Endothelial cell of umbilical vein (primary cell): Measurements from ENCODE around the gene TTC29. TPM values are rescaled to one million over a fixed set of nuclear protein-coding genes. Genes with fewer than 3 reads are reported as not detected.

Experiments used
- BruUV-seq: library from RNA; stranded (reverse); fragments of 400-500 nt; replicated peaks from 2 replicates; lab custom pipeline; 2021; lab: Mats Ljungman, UMichigan
- CTCF ChIA-PET: fragments of 300-600, 350-600 bp; sonication (Branson Sonifier 250); formaldehyde crosslinking; loops from one replicate; lab custom pipeline; 2021; ENCODE audit warnings: antibody characterized with exemption, inconsistent platforms; lab: Charles Lee
- POLR2A ChIA-PET: fragments of 300-600, 350-600 bp; sonication (Branson Sonifier 250); formaldehyde crosslinking; loops from one replicate; lab custom pipeline; 2021; ENCODE audit warnings: antibody characterized with exemption, inconsistent platforms; lab: Charles Lee
- DNase-seq: peaks from one replicate; pipeline ENCODE4 v3.0.0-alpha.2; 2011; ENCODE audit warnings: low read depth, low spot score
- FAIRE-seq: peaks from 2 replicates; lab custom pipeline; 2011; peaks lifted over from hg19 to GRCh38; lab: Jason Lieb, UNC
- H2AFZ ChIP-seq: 2 replicates; pipeline ENCODE4 v1.6.0; 2012; ENCODE audit warnings: low read depth, low read length, control low read depth, inconsistent platforms
- H3K27ac ChIP-seq: 2 replicates; pipeline ENCODE4 v1.5.1; 2011; ENCODE audit warnings: low read depth, mild to moderate bottlenecking, control low read depth, low read length, moderate library complexity; ENCODE audit not compliant: insufficient read depth
- H3K27me3 ChIP-seq, 2 experiments: 2 replicates each; pipeline versions ENCODE4 v1.6.0 to v1.6.1; 2011; ENCODE audit warnings: low read length in 2 of 2, mixed read lengths in 1 of 2; ENCODE audit not compliant: control insufficient read depth in 2 of 2, insufficient read depth in 2 of 2
- H3K36me3 ChIP-seq, 2 experiments: 2 replicates in 1 of 2; 3 replicates in 1 of 2; pipeline ENCODE4 v1.5.1; 2011; ENCODE audit warnings: low read length in 2 of 2, mild to moderate bottlenecking in 1 of 2, moderate library complexity in 1 of 2; ENCODE audit not compliant: control insufficient read depth in 2 of 2, insufficient read depth in 2 of 2; ENCODE audit errors: extremely low read depth in 1 of 2
- H3K4me1 ChIP-seq: 3 replicates; pipeline ENCODE4 v1.5.1; 2011; ENCODE audit warnings: mild to moderate bottlenecking, low read length; ENCODE audit not compliant: control insufficient read depth, insufficient read depth; ENCODE audit errors: extremely low read depth
- H3K4me2 ChIP-seq: 2 replicates; pipeline ENCODE4 v1.6.1; 2011; ENCODE audit warnings: low read length, control low read depth, mixed read lengths; ENCODE audit not compliant: insufficient read depth
- H3K4me3 ChIP-seq, 3 experiments: fragments of 200-600 bp in 1 of 3; sonication (generic), shearing (Covaris generic) in 1 of 3; replicated peaks in 1 of 3; 2 replicates each; pipeline ENCODE4 v1.5.1; 2011 to 2016; ENCODE audit warnings: control low read depth in 3 of 3, low read length in 3 of 3, mild to moderate bottlenecking in 2 of 3, inconsistent platforms in 1 of 3, low read depth in 1 of 3, moderate library complexity in 1 of 3; ENCODE audit not compliant: insufficient read depth in 1 of 3
- H3K79me2 ChIP-seq: 2 replicates; pipeline ENCODE4 v1.6.0; 2012; ENCODE audit warnings: low read length, inconsistent platforms; ENCODE audit not compliant: control insufficient read depth, insufficient read depth
- H3K9ac ChIP-seq: replicated peaks from 2 replicates; pipeline ENCODE3; 2011; ENCODE audit warnings: low read length, control low read depth; ENCODE audit not compliant: insufficient read depth; ENCODE audit errors: extremely low read depth
- H3K9me1 ChIP-seq: replicated peaks from 3 replicates; pipeline ENCODE4 v1.6.0; 2011; ENCODE audit warnings: mild to moderate bottlenecking, low read length; ENCODE audit not compliant: control insufficient read depth, insufficient read depth; ENCODE audit errors: extremely low read depth
- H3K9me3 ChIP-seq: replicated peaks from 2 replicates; pipeline ENCODE4 v1.5.1; 2012; ENCODE audit warnings: low read length, inconsistent platforms; ENCODE audit not compliant: control insufficient read depth, insufficient read depth
- H4K20me1 ChIP-seq: replicated peaks from 2 replicates; pipeline ENCODE3; 2011; ENCODE audit warnings: mild to moderate bottlenecking, low read length; ENCODE audit not compliant: control insufficient read depth, insufficient read depth; ENCODE audit errors: extremely low read depth
- EZH2 ChIP-seq: IDR thresholded peaks from 2 replicates; pipeline ENCODE4 v1.6.1; 2012; ENCODE audit warnings: borderline replicate concordance, low read depth, mild to moderate bottlenecking, moderate library complexity, low read length, inconsistent platforms; ENCODE audit not compliant: severe bottlenecking
- FOS ChIP-seq: IDR thresholded peaks from 2 replicates; pipeline ENCODE4 v1.6.1; 2011; ENCODE audit warnings: mild to moderate bottlenecking, low read length, moderate library complexity, borderline replicate concordance; ENCODE audit not compliant: insufficient read depth
- GATA2 ChIP-seq: IDR thresholded peaks from 2 replicates; pipeline ENCODE4 v1.7.0; 2011; ENCODE audit warnings: low read depth, mild to moderate bottlenecking, moderate library complexity, mixed read lengths, low read length; ENCODE audit not compliant: insufficient read length, insufficient read depth
- JUN ChIP-seq: IDR thresholded peaks from 2 replicates; pipeline ENCODE4 v1.6.1; 2011; ENCODE audit warnings: borderline replicate concordance, low read depth; ENCODE audit not compliant: insufficient read length, insufficient read depth
- MYC ChIP-seq: IDR thresholded peaks from one replicate; pipeline ENCODE4 v1.6.1; 2011; ENCODE audit warnings: mild to moderate bottlenecking, low read depth, low read length
- POLR2A ChIP-seq: IDR thresholded peaks from 2 replicates; pipeline ENCODE4 v1.6.1; 2012; ENCODE audit warnings: low read depth, mild to moderate bottlenecking, control low read depth, low read length
- POLR2AphosphoS5 ChIP-seq: IDR thresholded peaks from 2 replicates; pipeline ENCODE4 v1.6.1; 2012; ENCODE audit warnings: low read depth, mild to moderate bottlenecking, control low read depth, low read length, moderate library complexity; ENCODE audit not compliant: insufficient read depth
- dilution Hi-C: fragments of 300-500 bp; cut with MboI; formaldehyde crosslinking; loops from one replicate; pipeline ENCODE4 v1.15.0; 2019; ENCODE audit warnings: low sequenced_read_pairs; ENCODE audit not compliant: extremely low pct_ligation_motif_present
- intact Hi-C: fragments of 100-400 bp; cut with micrococcal nuclease; formaldehyde crosslinking; loops from one replicate; pipeline ENCODE4 v1.10.0; 2022
- polyA plus RNA-seq, 4 experiments: library from polyadenylated mRNA; depleted of rRNA in 3 of 4; stranded (reverse) in 3 of 4; unstranded in 1 of 4; fragments of >200 nt; gene quantifications; 2 replicates each; pipeline versions ENCODE4 v1.2.1 to v1.2.3, GENCODE V29; 2011 to 2012; ENCODE audit warnings: missing spikeins in 1 of 4
- total RNA-seq: library from RNA; stranded (reverse); gene quantifications from 2 replicates; pipeline ENCODE4 v1.2.3, GENCODE V29; 2021
- TF ChIP-seq, protein P1 (sequence below): IDR thresholded peaks from 2 replicates; pipeline ENCODE4 v1.6.1; 2011; ENCODE audit not compliant: insufficient read depth, insufficient read length
- TF ChIP-seq, protein P2 (sequence below), 2 donors: IDR thresholded peaks; 1 replicate in 1 of 2; 2 replicates in 1 of 2; pipeline ENCODE4 v1.5.1; 2011; ENCODE audit warnings: low read length in 2 of 2, mild to moderate bottlenecking in 2 of 2, moderate library complexity in 2 of 2, control low read depth in 1 of 2, inconsistent platforms in 1 of 2, low read depth in 1 of 2; ENCODE audit not compliant: insufficient read depth in 1 of 2; ENCODE audit errors: extremely low read depth in 1 of 2

Gene TTC29
- total and polyA plus RNA-seq, 2 donors (not counting 3 experiments of a cell fraction or from before 2014, with no cell fraction given) = not detected

DNA sequence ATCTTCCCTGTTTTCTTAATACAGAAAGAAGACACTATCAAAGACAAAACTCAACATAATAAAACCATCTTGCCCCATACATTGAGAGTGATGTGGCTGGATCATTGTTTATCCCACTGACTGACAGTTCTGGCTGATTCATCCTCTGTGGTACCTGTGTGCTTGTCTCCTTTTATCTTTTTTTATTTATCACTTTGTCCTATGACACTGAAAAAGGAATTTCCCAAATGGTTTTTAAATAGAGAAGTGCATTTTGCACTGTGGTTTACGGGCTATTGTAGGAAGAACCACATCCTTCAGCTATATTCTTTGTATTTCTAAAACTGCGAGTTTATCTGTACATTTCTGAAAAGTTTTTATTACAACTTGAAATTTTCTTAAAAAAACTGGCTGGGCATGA is 15.0 kb downstream of the TTC29 start:
- Histone ChIP-seq H3K27ac (no peak overlapping the region), H3K36me3 (no peaks in the 10 kb centered on the region), H3K4me1 (no peaks in the 10 kb centered on the region), H3K9ac (no peak overlapping the region), H4K20me1 (no peaks in the 10 kb centered on the region), H3K4me2 (no peak overlapping the region), H3K9me3 (no peaks in the 10 kb centered on the region), H3K4me3 (no peak overlapping the region), H2AFZ (no peak overlapping the region), H3K79me2 (no peaks in the 10 kb centered on the region), H3K27me3 (peaks cover 0 to 4% of the 10 kb centered on the region in 2 experiments), H3K9me1 (no peaks in the 10 kb centered on the region)
- TF ChIP-seq MYC = no peak
- no peak for TF ChIP-seq EZH2
- TF ChIP-seq POLR2AphosphoS5 = no peak
- TF ChIP-seq JUN = no peak
- TF ChIP-seq, protein P1, sequence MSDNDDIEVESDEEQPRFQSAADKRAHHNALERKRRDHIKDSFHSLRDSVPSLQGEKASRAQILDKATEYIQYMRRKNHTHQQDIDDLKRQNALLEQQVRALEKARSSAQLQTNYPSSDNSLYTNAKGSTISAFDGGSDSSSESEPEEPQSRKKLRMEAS = no peak
- TF ChIP-seq, protein P2, sequence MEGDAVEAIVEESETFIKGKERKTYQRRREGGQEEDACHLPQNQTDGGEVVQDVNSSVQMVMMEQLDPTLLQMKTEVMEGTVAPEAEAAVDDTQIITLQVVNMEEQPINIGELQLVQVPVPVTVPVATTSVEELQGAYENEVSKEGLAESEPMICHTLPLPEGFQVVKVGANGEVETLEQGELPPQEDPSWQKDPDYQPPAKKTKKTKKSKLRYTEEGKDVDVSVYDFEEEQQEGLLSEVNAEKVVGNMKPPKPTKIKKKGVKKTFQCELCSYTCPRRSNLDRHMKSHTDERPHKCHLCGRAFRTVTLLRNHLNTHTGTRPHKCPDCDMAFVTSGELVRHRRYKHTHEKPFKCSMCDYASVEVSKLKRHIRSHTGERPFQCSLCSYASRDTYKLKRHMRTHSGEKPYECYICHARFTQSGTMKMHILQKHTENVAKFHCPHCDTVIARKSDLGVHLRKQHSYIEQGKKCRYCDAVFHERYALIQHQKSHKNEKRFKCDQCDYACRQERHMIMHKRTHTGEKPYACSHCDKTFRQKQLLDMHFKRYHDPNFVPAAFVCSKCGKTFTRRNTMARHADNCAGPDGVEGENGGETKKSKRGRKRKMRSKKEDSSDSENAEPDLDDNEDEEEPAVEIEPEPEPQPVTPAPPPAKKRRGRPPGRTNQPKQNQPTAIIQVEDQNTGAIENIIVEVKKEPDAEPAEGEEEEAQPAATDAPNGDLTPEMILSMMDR (IDR thresholded peaks at IDR 0.05; ENCODE audit: extremely low read depth in 1 of 2, insufficient read depth in 1 of 2, low read depth in 1 of 2, low read length in 2 of 2) = no peak
- no peak for TF ChIP-seq GATA2
- TF ChIP-seq POLR2A = no peak
- TF ChIP-seq FOS = no peak
- BruUV-seq = no TSS peak
- FAIRE-seq = no peak
- intact Hi-C loops (no loop called here), dilution Hi-C loops (no loop called here)
- no peak for DNase-seq
- ChIA-PET CTCF (no interaction called here), POLR2A (no interaction called here)
